PFSK-1 (cell line): ENCODE measurements around the gene ZBED2.

Experiments used
- POLR2AphosphoS5 ChIP-seq: IDR thresholded peaks from 2 replicates; pipeline ENCODE4 v1.6.1; 2012; ENCODE audit warnings: low read depth, mild to moderate bottlenecking, control low read depth, low read length, moderate library complexity
- TF ChIP-seq, protein P1 (sequence below), 2 experiments: IDR thresholded peaks; 2 replicates each; pipeline versions ENCODE4 v1.6.1 to v1.8.0; 2011 to 2012; ENCODE audit warnings: low read depth in 2 of 2, low read length in 2 of 2, control low read depth in 1 of 2, inconsistent platforms in 1 of 2, mild to moderate bottlenecking in 1 of 2, moderate library complexity in 1 of 2; ENCODE audit not compliant: insufficient read depth in 1 of 2

DNA sequence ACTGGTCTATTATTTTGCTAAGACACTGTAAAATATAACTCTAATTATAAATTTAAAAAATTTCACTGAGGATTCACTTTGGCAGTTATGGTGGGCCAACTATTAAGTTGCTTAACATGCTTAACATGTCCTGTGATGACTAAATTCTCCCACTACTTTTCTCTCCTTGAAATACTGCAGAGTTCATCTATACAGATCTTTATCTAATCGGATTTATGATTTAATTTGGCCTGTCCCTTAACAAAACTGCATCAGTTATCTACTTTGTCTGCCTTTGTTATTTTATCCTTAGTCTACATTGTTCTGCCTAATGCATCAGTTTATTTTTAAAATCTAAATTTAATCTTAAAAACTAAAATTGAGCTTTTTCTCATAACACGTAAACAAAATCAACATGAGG is 26.8 kb downstream of the ZBED2 start:
- TF ChIP-seq, protein P1, sequence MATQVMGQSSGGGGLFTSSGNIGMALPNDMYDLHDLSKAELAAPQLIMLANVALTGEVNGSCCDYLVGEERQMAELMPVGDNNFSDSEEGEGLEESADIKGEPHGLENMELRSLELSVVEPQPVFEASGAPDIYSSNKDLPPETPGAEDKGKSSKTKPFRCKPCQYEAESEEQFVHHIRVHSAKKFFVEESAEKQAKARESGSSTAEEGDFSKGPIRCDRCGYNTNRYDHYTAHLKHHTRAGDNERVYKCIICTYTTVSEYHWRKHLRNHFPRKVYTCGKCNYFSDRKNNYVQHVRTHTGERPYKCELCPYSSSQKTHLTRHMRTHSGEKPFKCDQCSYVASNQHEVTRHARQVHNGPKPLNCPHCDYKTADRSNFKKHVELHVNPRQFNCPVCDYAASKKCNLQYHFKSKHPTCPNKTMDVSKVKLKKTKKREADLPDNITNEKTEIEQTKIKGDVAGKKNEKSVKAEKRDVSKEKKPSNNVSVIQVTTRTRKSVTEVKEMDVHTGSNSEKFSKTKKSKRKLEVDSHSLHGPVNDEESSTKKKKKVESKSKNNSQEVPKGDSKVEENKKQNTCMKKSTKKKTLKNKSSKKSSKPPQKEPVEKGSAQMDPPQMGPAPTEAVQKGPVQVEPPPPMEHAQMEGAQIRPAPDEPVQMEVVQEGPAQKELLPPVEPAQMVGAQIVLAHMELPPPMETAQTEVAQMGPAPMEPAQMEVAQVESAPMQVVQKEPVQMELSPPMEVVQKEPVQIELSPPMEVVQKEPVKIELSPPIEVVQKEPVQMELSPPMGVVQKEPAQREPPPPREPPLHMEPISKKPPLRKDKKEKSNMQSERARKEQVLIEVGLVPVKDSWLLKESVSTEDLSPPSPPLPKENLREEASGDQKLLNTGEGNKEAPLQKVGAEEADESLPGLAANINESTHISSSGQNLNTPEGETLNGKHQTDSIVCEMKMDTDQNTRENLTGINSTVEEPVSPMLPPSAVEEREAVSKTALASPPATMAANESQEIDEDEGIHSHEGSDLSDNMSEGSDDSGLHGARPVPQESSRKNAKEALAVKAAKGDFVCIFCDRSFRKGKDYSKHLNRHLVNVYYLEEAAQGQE (IDR thresholded peaks at IDR 0.05; ENCODE audit: insufficient read depth in 1 of 2, low read depth in 2 of 2, low read length in 2 of 2), result no peak
- no peak for TF ChIP-seq POLR2AphosphoS5
